ENCODE data around the gene TSGA10IP.

DNA sequence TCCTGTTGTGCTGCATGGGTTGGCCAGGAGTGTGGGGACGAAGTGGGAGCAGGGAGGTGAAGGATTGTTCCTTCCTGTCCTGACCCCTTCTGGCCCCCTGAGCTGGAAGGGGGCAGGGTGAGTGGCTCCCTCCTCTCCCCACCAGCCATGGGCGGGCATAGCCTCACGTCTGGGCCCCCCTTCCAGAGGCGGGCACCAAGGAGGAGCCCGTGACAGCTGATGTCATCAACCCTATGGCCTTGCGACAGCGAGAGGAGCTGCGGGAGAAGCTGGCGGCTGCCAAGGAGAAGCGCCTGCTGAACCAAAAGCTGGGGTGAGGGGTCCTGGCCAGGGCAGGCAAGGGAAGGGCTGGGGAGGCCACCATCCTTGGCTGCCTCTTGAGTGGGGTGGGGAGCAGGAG, 19.6 kb downstream of the TSGA10IP start:
- TF ChIP-seq, protein P1, sequence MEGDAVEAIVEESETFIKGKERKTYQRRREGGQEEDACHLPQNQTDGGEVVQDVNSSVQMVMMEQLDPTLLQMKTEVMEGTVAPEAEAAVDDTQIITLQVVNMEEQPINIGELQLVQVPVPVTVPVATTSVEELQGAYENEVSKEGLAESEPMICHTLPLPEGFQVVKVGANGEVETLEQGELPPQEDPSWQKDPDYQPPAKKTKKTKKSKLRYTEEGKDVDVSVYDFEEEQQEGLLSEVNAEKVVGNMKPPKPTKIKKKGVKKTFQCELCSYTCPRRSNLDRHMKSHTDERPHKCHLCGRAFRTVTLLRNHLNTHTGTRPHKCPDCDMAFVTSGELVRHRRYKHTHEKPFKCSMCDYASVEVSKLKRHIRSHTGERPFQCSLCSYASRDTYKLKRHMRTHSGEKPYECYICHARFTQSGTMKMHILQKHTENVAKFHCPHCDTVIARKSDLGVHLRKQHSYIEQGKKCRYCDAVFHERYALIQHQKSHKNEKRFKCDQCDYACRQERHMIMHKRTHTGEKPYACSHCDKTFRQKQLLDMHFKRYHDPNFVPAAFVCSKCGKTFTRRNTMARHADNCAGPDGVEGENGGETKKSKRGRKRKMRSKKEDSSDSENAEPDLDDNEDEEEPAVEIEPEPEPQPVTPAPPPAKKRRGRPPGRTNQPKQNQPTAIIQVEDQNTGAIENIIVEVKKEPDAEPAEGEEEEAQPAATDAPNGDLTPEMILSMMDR (IDR thresholded peaks at IDR 0.05) = no peak
- TF ChIP-seq POLR2AphosphoS5 (IDR thresholded peaks at IDR 0.05) (no peak), EP300 (IDR thresholded peaks at IDR 0.05) (no peak)

Measured in sigmoid colon (tissue), 4 donors.